ENCODE data around the gene KRTAP10-1. TPM values are rescaled to one million over a fixed set of nuclear protein-coding genes. Genes with fewer than 3 reads are reported as not detected.

Gene KRTAP10-1
- total RNA-seq, 2 experiments from 2014 or later, result not detected

DNA sequence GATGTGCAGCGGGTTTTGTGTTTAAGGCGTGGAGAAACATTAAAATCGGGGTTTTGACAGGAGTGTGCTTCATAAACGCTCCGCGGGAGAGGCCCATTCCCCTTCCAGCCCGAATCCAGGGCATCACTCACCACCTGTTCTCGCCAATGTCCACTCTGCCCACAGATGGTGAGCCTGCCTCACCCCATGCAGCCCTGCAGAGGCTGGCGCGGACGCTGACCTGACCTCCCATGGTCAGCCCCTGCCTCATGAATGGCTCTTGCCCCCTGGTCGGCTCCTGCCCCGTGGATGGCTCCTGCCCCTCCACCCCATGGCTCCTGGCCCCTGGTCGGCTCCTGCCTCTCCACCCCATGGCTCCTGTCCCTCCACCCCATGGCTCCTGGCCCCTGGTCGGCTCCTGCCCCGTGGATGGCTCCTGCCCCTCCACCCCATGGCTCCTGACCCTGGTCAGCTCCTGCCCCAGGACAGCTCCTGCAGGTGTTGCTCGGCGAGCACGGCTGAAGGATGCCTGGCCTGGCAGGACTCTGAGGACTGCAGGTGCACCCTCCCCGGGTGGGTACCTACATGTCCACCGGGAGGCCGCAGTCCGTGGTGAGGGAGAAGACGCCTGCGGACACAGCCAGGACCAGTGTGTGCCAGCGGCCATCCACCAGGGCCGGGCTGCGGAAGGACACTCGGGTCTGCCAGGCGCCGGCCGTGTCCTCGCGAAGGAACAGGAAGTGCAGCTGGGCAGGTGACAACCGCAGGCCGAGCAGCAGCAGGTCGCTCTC is 6.7 kb downstream of the KRTAP10-1 start:
- intact Hi-C loops (cut with micrococcal nuclease), result no loop called here
- H3K4me3 Mint-ChIP-seq, result no peak overlapping the region
- H3K36me3 Mint-ChIP-seq (ENCODE audit: low read depth), result no peaks in the 10 kb centered on the region
- DNase-seq, result no peak
- ATAC-seq, result no peak
- ChIA-PET CTCF (interaction anchor here (2.2 kb wide), 1 partner anchor 23 kb away, joined by 5 read pairs; no protein-coding TSS in a partner anchor), POLR2A (no interaction called here)
- H3K9me3 Mint-ChIP-seq, result no peaks in the 10 kb centered on the region
- no peaks in the 10 kb centered on the region for H3K4me1 Mint-ChIP-seq (ENCODE audit: low read depth)
- no peaks in the 10 kb centered on the region for H3K27me3 Mint-ChIP-seq
- TF ChIP-seq, protein P1, sequence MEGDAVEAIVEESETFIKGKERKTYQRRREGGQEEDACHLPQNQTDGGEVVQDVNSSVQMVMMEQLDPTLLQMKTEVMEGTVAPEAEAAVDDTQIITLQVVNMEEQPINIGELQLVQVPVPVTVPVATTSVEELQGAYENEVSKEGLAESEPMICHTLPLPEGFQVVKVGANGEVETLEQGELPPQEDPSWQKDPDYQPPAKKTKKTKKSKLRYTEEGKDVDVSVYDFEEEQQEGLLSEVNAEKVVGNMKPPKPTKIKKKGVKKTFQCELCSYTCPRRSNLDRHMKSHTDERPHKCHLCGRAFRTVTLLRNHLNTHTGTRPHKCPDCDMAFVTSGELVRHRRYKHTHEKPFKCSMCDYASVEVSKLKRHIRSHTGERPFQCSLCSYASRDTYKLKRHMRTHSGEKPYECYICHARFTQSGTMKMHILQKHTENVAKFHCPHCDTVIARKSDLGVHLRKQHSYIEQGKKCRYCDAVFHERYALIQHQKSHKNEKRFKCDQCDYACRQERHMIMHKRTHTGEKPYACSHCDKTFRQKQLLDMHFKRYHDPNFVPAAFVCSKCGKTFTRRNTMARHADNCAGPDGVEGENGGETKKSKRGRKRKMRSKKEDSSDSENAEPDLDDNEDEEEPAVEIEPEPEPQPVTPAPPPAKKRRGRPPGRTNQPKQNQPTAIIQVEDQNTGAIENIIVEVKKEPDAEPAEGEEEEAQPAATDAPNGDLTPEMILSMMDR (IDR thresholded peaks at IDR 0.05), result no peak
- H3K27ac Mint-ChIP-seq, result no peak overlapping the region

DNA sequence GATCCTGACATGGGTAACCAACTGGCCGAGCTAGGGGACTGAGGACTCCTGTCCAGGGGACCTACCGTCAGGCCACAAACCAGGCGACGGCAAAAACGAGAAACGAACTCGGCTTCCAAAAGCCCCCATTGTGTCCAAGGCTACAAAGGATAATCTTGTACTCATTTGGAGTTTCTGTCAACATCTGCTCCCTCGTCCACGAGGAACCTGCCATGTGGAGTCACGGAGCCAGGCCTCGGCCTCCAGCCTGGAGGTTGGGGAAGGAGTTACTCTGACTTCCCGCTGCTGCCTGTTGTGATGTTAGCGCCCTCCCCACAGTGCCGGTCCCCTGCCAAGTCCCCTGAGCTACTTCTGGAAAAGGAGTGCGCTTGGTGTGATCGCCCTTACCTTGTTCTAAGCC is 7.3 kb downstream of the KRTAP10-1 start:
- TF ChIP-seq, protein P1 (IDR thresholded peaks at IDR 0.05), result no peak
- H3K9me3 Mint-ChIP-seq, result no peaks in the 10 kb centered on the region
- DNase-seq (no peak), ATAC-seq (no peak)
- no peak overlapping the region for H3K27ac Mint-ChIP-seq
- no peaks in the 10 kb centered on the region for H3K27me3 Mint-ChIP-seq
- POLR2A ChIA-PET, result no interaction called here
- no peaks in the 10 kb centered on the region for H3K36me3 Mint-ChIP-seq (ENCODE audit: low read depth)
- intact Hi-C loops (cut with micrococcal nuclease), result no loop called here
- CTCF ChIA-PET, result interaction anchor here (2.2 kb wide), 1 partner anchor 22 kb away, joined by 5 read pairs; no protein-coding TSS in a partner anchor
- H3K4me1 Mint-ChIP-seq (ENCODE audit: low read depth), result no peaks in the 10 kb centered on the region
- H3K4me3 Mint-ChIP-seq, result no peak overlapping the region

GRCh38 chr21:44531606-44532564 is 8.1 kb downstream of the KRTAP10-1 start:
- Mint-ChIP-seq H3K9me3 (no peaks in the 10 kb centered on the region), H3K36me3 (ENCODE audit: low read depth) (no peaks in the 10 kb centered on the region), H3K27me3 (no peaks in the 10 kb centered on the region), H3K4me3 (no peak overlapping the region), H3K27ac (no peak overlapping the region), H3K4me1 (ENCODE audit: low read depth) (no peaks in the 10 kb centered on the region)
- ATAC-seq (no peak), DNase-seq (no peak)
- ChIA-PET POLR2A (no interaction called here), CTCF (interaction anchor here (2.2 kb wide), 1 partner anchor 21 kb away, joined by 5 read pairs; no protein-coding TSS in a partner anchor)
- TF ChIP-seq, protein P1 (IDR thresholded peaks at IDR 0.05), result no peak
- intact Hi-C loops (cut with micrococcal nuclease), result no loop called here

- Mint-ChIP-seq H3K27me3 (no peaks in the 10 kb centered on the region), H3K4me1 (ENCODE audit: low read depth) (no peaks in the 10 kb centered on the region), H3K36me3 (ENCODE audit: low read depth) (no peaks in the 10 kb centered on the region), H3K27ac (no peak overlapping the region), H3K9me3 (no peaks in the 10 kb centered on the region), H3K4me3 (no peak overlapping the region)
- ChIA-PET POLR2A (no interaction called here), CTCF (interaction anchor here (2.2 kb wide), 1 partner anchor 21 kb away, joined by 5 read pairs; no protein-coding TSS in a partner anchor)
- DNase-seq (no peak), ATAC-seq (no peak)
- intact Hi-C loops (cut with micrococcal nuclease), result no loop called here
- TF ChIP-seq, protein P1 (IDR thresholded peaks at IDR 0.05), result no peak
These were observed 8.9 kb downstream of the KRTAP10-1 start for GRCh38 chr21:44530903-44531605.
